ENCODE data around the gene RMI2. TPM values are rescaled to one million over a fixed set of nuclear protein-coding genes. Genes with fewer than 3 reads are reported as not detected.
"Not testable (repeated sequence)": the region's sequence is repeated elsewhere in the genome, so short reads cannot be mapped to it uniquely, and the experiment has no call there.

Gene RMI2
- 10 to 100 TPM in 3 of 10 donors, 1 to 10 TPM in 7; 6.6 to 12.7 (median 9.0) TPM for polyA plus RNA-seq (ENCODE audit: insufficient read length in 10 of 10)
- long read RNA-seq, donor 1, partial matches to known transcripts, result 0 of 3 reads
- long read RNA-seq, donor 1, other reads (novel, unspliced or antisense), result 0 of 3 reads
- long read RNA-seq, donor 2, transcript RMI2-201 (2 exons, 1,457 nt), result major isoform, 6 of 6 reads
- long read RNA-seq, donor 2, partial matches to known transcripts, result 0 of 6 reads
- long read RNA-seq, donor 2, other reads (novel, unspliced or antisense), result 0 of 6 reads
- long read RNA-seq, donor 3, result 0 reads
- long read RNA-seq, donor 4, partial matches to known transcripts, result 0 of 4 reads
- long read RNA-seq, donor 4, other reads (novel, unspliced or antisense), result 0 of 4 reads
- long read RNA-seq, donor 5, transcript RMI2-201 (2 exons, 1,457 nt), result major isoform, 6 of 6 reads
- long read RNA-seq, donor 5, partial matches to known transcripts, result 0 of 6 reads
- long read RNA-seq, donor 5, other reads (novel, unspliced or antisense), result 0 of 6 reads
- long read RNA-seq, donor 6, partial matches to known transcripts, result 0 of 4 reads
- long read RNA-seq, donor 6, other reads (novel, unspliced or antisense), result 0 of 4 reads
- long read RNA-seq, donor 7, partial matches to known transcripts, result 0 of 3 reads
- long read RNA-seq, donor 7, other reads (novel, unspliced or antisense), result 0 of 3 reads
- long read RNA-seq, donor 8, partial matches to known transcripts, result 0 of 3 reads
- long read RNA-seq, donor 8, other reads (novel, unspliced or antisense), result 0 of 3 reads
- long read RNA-seq, donor 9, result 0 reads

DNA sequence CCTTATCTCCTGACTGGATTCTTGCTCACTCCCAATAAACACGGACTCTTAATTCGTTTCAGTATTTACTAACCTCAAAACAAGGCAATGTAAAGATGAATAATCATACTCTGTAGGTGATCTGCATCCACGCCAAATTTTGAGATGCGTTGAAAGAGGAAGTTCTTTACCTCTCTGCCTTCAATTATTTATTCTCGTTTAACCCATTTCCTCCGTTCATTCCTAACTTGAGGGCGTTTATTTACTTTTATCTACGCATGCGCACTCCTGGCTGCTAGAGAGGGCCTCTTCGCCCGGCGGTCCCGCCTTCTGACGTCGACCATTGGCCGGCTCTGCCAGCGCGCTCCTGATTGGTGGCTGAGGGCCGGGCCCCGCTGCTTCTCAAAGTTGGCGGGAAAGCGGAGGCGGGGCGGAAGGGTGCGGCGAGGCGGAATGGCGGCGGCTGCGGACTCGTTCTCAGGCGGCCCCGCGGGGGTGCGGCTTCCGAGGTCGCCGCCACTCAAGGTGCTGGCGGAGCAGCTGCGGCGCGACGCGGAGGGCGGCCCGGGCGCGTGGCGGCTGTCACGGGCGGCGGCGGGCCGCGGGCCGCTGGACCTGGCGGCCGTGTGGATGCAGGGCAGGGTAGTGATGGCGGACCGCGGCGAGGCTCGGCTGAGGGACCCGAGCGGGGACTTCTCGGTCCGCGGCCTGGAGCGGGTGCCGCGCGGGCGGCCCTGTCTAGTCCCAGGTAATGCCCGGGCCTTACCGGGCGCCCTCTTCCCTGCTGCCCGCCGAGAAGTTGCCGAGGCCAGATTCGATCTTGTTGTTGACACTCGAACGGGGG lies at the start of gene RMI2:
Gene RMI2 (plus strand): TSS at position 420 of the 823 bp plus-strand sequence. CDS start 13 bp downstream, at position 433.
- peak; percentile 97 to 99 (median 98) for DNase-seq

DNA sequence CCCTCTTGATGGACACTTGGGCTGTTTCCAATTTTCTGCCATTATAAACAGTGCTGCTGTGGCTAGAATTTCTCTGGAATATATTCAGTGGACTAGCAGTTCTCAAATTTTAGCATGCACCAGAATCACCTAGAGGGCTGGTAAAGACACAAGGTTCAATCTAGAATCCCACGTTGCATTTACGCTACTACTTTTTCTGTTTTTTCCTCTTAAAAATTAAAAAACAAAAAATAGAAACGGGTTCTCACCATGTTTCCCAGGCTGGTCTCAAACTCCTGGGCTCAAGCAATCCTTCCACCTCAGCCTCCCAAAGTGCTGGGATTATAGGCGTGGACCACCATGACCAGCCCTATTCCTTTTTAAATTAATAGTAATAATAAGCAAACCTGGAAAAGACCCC lies 49.6 kb upstream of the RMI2 start:
- DNase-seq, result no peak

- no peak for DNase-seq
Observed at GRCh38 chr16:11296351-11296705, 48.9 kb upstream of the RMI2 start.

- DNase-seq, result no peak
Observed at GRCh38 chr16:11296706-11297491, 48.4 kb upstream of the RMI2 start.

DNA sequence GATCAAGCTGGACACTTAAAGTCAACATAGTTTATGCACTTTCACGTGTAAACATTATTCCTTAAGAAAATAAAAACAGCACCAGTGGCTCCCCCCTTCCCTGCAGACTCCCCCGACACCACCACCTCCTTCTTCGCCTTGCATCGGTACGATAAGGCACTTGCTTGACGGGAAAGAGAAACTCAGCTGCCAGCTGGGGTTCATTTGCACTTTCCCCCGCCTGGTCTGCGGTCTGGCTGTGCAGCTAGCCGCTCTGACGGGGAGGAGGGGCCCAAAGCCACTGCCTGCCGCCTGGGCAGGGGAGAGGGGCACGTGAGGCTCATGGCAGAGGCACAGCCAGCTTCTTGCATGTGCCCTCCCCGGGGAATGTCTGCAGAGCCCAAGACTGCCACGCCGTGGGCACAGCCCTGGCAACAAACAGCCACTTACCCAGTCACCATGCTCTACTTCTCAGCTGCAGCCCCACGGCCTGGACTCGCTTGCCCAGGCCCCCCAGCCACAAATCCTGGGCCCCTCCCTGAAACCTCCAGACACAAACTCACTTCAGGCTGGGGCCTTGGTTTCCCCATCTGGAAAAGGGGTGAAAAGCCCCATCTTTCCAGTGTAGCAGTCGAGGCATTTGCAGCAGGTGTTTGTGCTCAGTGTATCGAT lies 47.6 kb upstream of the RMI2 start:
- peak; percentile 33 to 54 (median 42) for DNase-seq

- DNase-seq, result no peak
Observed at GRCh38 chr16:11298143-11298900, 46.9 kb upstream of the RMI2 start.

GRCh38 chr16:11298950-11299547 lies 46.2 kb upstream of the RMI2 start:
- DNase-seq, result not testable (repeated sequence)

GRCh38 chr16:11299865-11300559 lies 45.2 kb upstream of the RMI2 start:
- no peak for DNase-seq

GRCh38 chr16:11300560-11300892 lies 44.7 kb upstream of the RMI2 start:
- DNase-seq, result no peak

- no peak for DNase-seq
Observed at GRCh38 chr16:11301645-11302501, 43.4 kb upstream of the RMI2 start.

DNA sequence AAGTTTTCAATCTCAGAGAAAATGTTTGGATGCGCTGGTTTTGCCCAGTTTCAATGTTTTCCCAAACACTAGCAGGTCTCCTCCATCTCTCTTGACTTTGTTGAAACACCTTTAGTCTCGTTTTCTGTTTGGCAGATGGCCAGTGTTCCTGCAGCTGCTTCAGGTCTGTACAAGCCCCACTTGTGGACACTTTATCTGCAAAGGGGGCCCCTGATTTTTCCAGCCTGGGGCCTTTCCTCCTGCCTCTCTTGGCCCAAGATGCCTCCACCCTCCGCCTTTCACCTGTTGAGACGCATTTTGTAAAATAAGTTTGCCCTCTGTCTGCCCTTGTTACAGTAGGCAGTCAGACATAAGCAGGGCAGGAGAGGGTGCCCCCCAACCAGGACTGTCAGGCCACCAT lies 42.3 kb upstream of the RMI2 start:
- no peak for DNase-seq

DNA sequence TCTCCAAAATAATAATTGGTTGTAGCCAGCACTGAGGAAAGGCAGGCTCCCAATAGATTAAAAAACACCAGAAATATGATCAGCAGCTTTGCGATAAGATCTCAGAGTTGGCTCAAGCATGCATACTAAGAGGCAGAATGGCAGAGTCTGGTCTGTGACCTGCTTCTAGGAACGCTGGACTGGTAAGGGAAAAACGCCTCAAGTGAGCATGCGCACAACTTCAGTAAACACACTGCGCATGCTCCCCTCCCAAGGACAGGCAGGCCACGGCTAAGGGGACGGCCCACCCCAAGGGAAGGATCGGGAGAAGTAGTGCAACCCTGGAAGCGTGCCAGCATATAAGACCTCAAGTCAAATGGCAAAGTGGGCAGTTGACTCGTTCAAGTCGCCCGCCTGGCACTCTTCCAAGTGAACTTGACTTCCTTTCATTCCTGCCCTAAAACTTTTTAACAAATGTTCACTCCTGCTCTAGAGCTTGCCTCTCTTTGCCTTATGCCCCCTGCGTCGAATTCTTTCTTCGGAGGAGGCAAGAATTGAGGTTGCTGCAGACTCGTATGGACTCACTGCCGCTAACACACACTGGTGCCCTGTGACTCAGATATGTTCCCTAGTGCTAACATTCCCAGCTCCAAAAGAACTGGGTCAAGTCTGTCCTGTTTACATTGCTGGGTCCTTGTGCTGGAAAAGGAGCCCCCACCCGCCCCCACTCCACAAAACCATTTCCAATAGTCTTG lies 41.7 kb upstream of the RMI2 start:
- no peak for DNase-seq

- DNase-seq, result no peak
Observed at GRCh38 chr16:11306381-11306780, 38.9 kb upstream of the RMI2 start.

DNA sequence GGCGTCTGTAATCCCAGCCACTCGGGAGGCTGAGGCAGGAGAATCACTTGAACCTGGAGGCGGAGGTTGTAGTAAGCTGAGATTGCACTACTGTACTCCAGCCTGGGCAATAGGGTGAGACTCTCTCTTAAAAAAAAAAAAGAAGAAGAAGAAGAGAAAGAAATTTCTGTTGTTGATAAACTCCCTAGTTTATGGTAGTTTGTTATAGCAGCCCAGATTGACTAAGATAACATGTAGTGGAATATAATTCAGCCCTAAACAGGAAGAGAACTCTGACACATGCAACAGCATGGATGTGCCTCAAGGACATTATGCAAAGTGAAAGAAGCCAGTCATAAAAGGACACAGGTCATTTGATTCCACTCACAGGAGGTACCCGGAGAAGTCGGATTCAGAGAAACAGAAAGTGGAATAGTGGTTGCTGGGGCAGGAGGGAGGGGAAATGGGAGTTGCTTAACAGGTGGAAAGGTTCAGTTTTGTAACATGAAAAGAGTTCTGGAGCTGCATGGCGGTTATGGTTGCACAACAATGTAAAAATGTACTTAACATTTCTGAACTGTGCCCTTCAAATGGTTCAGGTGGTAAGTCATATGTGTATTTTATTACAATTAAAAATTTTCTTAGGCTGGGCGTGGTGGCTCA lies 38.1 kb upstream of the RMI2 start:
- no peak for DNase-seq

GRCh38 chr16:11307639-11308492 lies 37.4 kb upstream of the RMI2 start:
- no peak for DNase-seq
